ENCODE measurements around the gene TM4SF1.

Gene TM4SF1

GRCh38 chr3:149375501-149376196 lies 1.8 kb downstream of the TM4SF1 start:
- DNase-seq (ENCODE audit: low read depth): no peak

- no peak for DNase-seq (ENCODE audit: low read depth)
Measured at GRCh38 chr3:149374793-149375500, 2.5 kb downstream of the TM4SF1 start.

GRCh38 chr3:149374391-149374790 lies 3.1 kb downstream of the TM4SF1 start:
- DNase-seq (ENCODE audit: low read depth): no peak

GRCh38 chr3:149373235-149374125 lies 4.0 kb downstream of the TM4SF1 start:
- no peak for DNase-seq (ENCODE audit: low read depth)

- DNase-seq (ENCODE audit: low read depth): no peak
Measured at GRCh38 chr3:149371723-149372114, 5.7 kb downstream of the TM4SF1 start.

- DNase-seq (ENCODE audit: low read depth): no peak
Measured at GRCh38 chr3:149371001-149371722, 6.3 kb downstream of the TM4SF1 start.

- no peak for DNase-seq (ENCODE audit: low read depth)
Measured at GRCh38 chr3:149369991-149370866, 7.2 kb downstream of the TM4SF1 start.

- DNase-seq (ENCODE audit: low read depth): no peak
Measured at GRCh38 chr3:149368674-149369497, 8.6 kb downstream of the TM4SF1 start.

- no peak for DNase-seq (ENCODE audit: low read depth)
Measured at GRCh38 chr3:149368201-149368673, 9.2 kb downstream of the TM4SF1 start.

GRCh38 chr3:149366941-149367840 lies 10.3 kb downstream of the TM4SF1 start:
- DNase-seq (ENCODE audit: low read depth): no peak

- DNase-seq (ENCODE audit: low read depth): no peak
Measured at GRCh38 chr3:149366031-149366430, 11.4 kb downstream of the TM4SF1 start.

- no peak for DNase-seq (ENCODE audit: low read depth)
Measured at GRCh38 chr3:149364624-149365023, 12.8 kb downstream of the TM4SF1 start.

- DNase-seq (ENCODE audit: low read depth): no peak
Measured at GRCh38 chr3:149363053-149363452, 14.4 kb downstream of the TM4SF1 start.

GRCh38 chr3:149362366-149362765 lies 15.1 kb downstream of the TM4SF1 start:
- DNase-seq (ENCODE audit: low read depth): no peak

GRCh38 chr3:149356630-149357029 lies 20.8 kb downstream of the TM4SF1 start:
- no peak for DNase-seq (ENCODE audit: low read depth)

- no peak for DNase-seq (ENCODE audit: low read depth)
Measured at GRCh38 chr3:149356044-149356592, 21.3 kb downstream of the TM4SF1 start.

GRCh38 chr3:149353581-149354184 lies 23.8 kb downstream of the TM4SF1 start:
- no peak for DNase-seq (ENCODE audit: low read depth)

- DNase-seq (ENCODE audit: low read depth): no peak
Measured at GRCh38 chr3:149352556-149352955, 24.9 kb downstream of the TM4SF1 start.
